GM19468 (cell line): Measurements from ENCODE around the gene MKRN3.
"Not testable (repeated sequence)": the region's sequence is repeated elsewhere in the genome, so short reads cannot be mapped to it uniquely, and the experiment has no call there.

ENCODE experiments used
- ATAC-seq: cut with Tn5 transposase; IDR thresholded peaks from one replicate; pipeline ENCODE4 v1.9.1; 2021; ENCODE audit warnings: mild to moderate bottlenecking, moderate library complexity, moderate number of reproducible peaks; ENCODE audit not compliant: unreplicated experiment; ENCODE audit errors: extremely low read depth

MKRN3 gene

DNA sequence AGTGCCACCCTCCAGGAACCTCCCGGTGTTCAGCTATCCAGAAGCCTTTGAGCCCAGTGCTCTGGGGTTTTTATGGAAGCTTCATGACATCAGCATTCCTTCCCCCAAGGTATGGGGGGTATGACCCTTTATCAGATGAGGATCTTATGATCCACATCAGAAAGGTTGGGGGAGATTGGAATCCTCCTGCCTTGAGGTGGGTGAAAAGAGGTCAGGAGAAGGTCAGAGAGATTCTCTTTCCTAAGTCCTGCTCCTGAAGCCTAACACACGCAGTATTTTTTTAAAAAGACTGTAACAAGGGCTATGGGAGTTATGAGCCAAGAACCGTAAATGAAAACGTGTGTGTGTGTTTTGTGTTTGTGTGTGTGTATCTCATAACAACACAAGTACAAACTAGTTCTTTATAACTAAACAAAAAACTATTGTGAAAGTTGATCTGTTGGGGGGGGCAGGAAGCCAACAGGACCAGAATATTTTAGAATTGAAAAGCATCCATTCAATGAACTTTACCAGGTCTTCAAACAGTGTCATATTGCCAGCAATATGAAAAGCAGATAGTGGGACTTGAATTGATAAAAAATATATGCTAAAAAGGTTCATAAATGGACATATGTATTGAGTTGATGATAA lies 13.2 kb downstream of the MKRN3 start:
- ATAC-seq: no peak

DNA sequence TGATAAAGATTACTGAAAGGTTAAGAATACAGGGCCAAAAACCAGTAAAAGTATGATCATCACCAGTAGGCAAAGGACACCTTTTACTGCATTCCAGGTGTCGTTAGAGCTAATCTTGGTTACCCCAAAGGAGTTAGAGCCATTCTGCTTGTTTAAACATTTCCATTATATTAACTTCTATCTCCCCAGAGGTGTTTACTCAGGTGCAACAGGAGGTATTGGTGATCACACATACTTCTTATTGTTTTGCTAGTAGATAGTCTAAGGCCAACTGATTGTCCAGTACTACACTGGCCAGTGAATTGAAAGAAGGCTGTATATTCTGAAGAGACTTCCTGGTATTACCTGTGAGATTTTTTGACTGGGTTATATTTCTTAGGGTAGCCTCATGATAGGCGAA lies 22.8 kb downstream of the MKRN3 start:
- ATAC-seq: no peak

- ATAC-seq: no peak
Measured at GRCh38 chr15:23589012-23589411, 23.5 kb downstream of the MKRN3 start.

- no peak for ATAC-seq
Measured at GRCh38 chr15:23594252-23594770, 28.8 kb downstream of the MKRN3 start.

- ATAC-seq: no peak
Measured at GRCh38 chr15:23595368-23595767, 29.9 kb downstream of the MKRN3 start.

GRCh38 chr15:23596736-23597135 lies 31.3 kb downstream of the MKRN3 start:
- ATAC-seq: no peak

GRCh38 chr15:23597278-23597677 lies 31.8 kb downstream of the MKRN3 start:
- ATAC-seq: not testable (repeated sequence)

- no peak for ATAC-seq
Measured at GRCh38 chr15:23599053-23599452, 33.6 kb downstream of the MKRN3 start.

DNA sequence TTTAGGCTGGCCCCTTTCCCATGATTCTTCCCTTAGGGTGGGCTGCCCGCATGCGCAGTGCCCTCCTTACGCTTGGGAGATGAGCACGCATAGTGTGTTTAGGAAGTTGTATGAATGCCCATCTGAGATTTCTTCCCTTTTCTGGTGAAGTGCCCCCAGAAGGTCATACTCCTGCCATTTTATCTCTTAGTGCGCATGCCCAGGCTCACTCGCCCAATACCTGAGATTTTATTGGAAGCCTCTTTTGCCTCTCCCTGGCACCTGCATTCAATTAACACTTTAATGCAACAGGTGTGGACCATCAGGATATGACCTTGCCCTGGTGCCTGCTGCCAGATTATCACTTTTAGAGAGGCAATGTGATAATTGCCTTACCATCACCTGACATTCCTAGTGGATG lies 36.6 kb downstream of the MKRN3 start:
- no peak for ATAC-seq

- no peak for ATAC-seq
Measured at GRCh38 chr15:23606226-23606625, 40.8 kb downstream of the MKRN3 start.

DNA sequence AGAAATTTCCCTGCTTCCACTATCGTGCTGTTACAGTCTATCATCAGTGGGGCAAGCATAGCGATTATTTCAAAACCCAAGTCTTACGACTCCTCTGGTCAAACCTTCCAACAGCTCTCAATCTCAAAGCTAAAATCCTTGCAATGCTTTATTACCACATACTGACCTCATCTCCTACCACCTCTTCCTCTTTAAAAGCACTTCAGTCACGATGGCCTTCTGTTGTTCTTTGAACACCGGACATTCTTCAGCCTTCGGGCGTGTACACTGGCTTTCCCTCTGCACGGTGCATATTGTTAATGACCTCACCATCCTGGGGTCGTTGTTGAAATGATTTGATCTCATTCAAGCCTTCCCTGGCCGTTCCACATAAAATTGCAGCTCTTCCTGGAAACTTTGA lies 51.1 kb downstream of the MKRN3 start:
- ATAC-seq: no peak
